IPS-18a (cell line): ENCODE data around the gene DCP1B.

ENCODE experiments used
- H3K27ac ChIP-seq: one replicate; pipeline ENCODE4 v1.5.1; 2013; ENCODE audit warnings: low read length
- H3K27me3 ChIP-seq: one replicate; pipeline ENCODE4 v1.6.1; 2013; ENCODE audit warnings: mild to moderate bottlenecking, low read length; ENCODE audit not compliant: control insufficient read depth, insufficient read depth
- H3K36me3 ChIP-seq: one replicate; pipeline ENCODE4 v1.6.1; 2013; ENCODE audit warnings: low read depth, low read length; ENCODE audit not compliant: control insufficient read depth
- H3K4me1 ChIP-seq: one replicate; pipeline ENCODE4 v1.6.1; 2013; ENCODE audit warnings: low read depth, low read length; ENCODE audit not compliant: control insufficient read depth
- H3K4me3 ChIP-seq: one replicate; pipeline ENCODE4 v1.5.1; 2013; ENCODE audit warnings: low read length
- H3K9ac ChIP-seq: one replicate; pipeline ENCODE4 v1.6.1; 2013; ENCODE audit warnings: mild to moderate bottlenecking, low read length, moderate library complexity
- H3K9me3 ChIP-seq: one replicate; pipeline ENCODE4 v1.6.1; 2013; ENCODE audit warnings: low read depth, low read length; ENCODE audit not compliant: control insufficient read depth

The DCP1B gene

GRCh38 chr12:1913377-1914113, 90.7 kb downstream of the DCP1B start:
- Histone ChIP-seq H3K27me3 (no peaks in the 10 kb centered on the region), H3K36me3 (no peaks in the 10 kb centered on the region), H3K4me1 (no peaks in the 10 kb centered on the region), H3K9ac (no peak overlapping the region), H3K4me3 (no peak overlapping the region), H3K27ac (no peak overlapping the region), H3K9me3 (no peaks in the 10 kb centered on the region)

- H3K4me1 ChIP-seq, result no peaks in the 10 kb centered on the region
- H3K4me3 ChIP-seq, result no peak overlapping the region
- no peak overlapping the region for H3K27ac ChIP-seq
- no peaks in the 10 kb centered on the region for H3K36me3 ChIP-seq
- H3K9ac ChIP-seq, result no peak overlapping the region
- no peaks in the 10 kb centered on the region for H3K27me3 ChIP-seq
- no peaks in the 10 kb centered on the region for H3K9me3 ChIP-seq
Observed at GRCh38 chr12:1912580-1913376, 91.5 kb downstream of the DCP1B start.

- Histone ChIP-seq H3K4me1 (no peaks in the 10 kb centered on the region), H3K9ac (no peak overlapping the region), H3K27me3 (no peaks in the 10 kb centered on the region), H3K9me3 (no peaks in the 10 kb centered on the region), H3K4me3 (no peak overlapping the region), H3K27ac (no peak overlapping the region), H3K36me3 (no peaks in the 10 kb centered on the region)
Observed at GRCh38 chr12:1911598-1912575, 92.4 kb downstream of the DCP1B start.

- no peak overlapping the region for H3K9ac ChIP-seq
- H3K27ac ChIP-seq, result no peak overlapping the region
- no peaks in the 10 kb centered on the region for H3K4me1 ChIP-seq
- H3K27me3 ChIP-seq, result no peaks in the 10 kb centered on the region
- no peak overlapping the region for H3K4me3 ChIP-seq
- no peaks in the 10 kb centered on the region for H3K36me3 ChIP-seq
- no peaks in the 10 kb centered on the region for H3K9me3 ChIP-seq
Observed at GRCh38 chr12:1910468-1910867, 93.8 kb downstream of the DCP1B start.

GRCh38 chr12:1908758-1909157, 95.5 kb downstream of the DCP1B start:
- Histone ChIP-seq H3K27ac (no peak overlapping the region), H3K4me3 (no peak overlapping the region), H3K9ac (no peak overlapping the region), H3K4me1 (no peaks in the 10 kb centered on the region), H3K27me3 (no peaks in the 10 kb centered on the region), H3K36me3 (no peaks in the 10 kb centered on the region), H3K9me3 (peaks cover 4% of the 10 kb centered on the region)

GRCh38 chr12:1907652-1908611, 96.3 kb downstream of the DCP1B start:
- Histone ChIP-seq H3K36me3 (no peaks in the 10 kb centered on the region), H3K9me3 (peaks cover 4% of the 10 kb centered on the region), H3K27ac (no peak overlapping the region), H3K4me1 (no peaks in the 10 kb centered on the region), H3K9ac (no peak overlapping the region), H3K27me3 (no peaks in the 10 kb centered on the region), H3K4me3 (no peak overlapping the region)

GRCh38 chr12:1906579-1906978, 97.7 kb downstream of the DCP1B start:
- H3K9me3 ChIP-seq, result peaks cover 4% of the 10 kb centered on the region
- no peak overlapping the region for H3K4me3 ChIP-seq
- no peak overlapping the region for H3K9ac ChIP-seq
- H3K27ac ChIP-seq, result no peak overlapping the region
- H3K36me3 ChIP-seq, result no peaks in the 10 kb centered on the region
- no peaks in the 10 kb centered on the region for H3K4me1 ChIP-seq
- no peaks in the 10 kb centered on the region for H3K27me3 ChIP-seq

GRCh38 chr12:1904875-1905274, 99.4 kb downstream of the DCP1B start:
- Histone ChIP-seq H3K4me3 (no peak overlapping the region), H3K27ac (no peak overlapping the region), H3K9ac (no peak overlapping the region), H3K9me3 (peaks cover 4% of the 10 kb centered on the region), H3K4me1 (no peaks in the 10 kb centered on the region), H3K36me3 (no peaks in the 10 kb centered on the region), H3K27me3 (no peaks in the 10 kb centered on the region)

- H3K9ac ChIP-seq, result no peak overlapping the region
- H3K4me3 ChIP-seq, result no peak overlapping the region
- no peaks in the 10 kb centered on the region for H3K36me3 ChIP-seq
- H3K4me1 ChIP-seq, result no peaks in the 10 kb centered on the region
- no peaks in the 10 kb centered on the region for H3K27me3 ChIP-seq
- no peaks in the 10 kb centered on the region for H3K9me3 ChIP-seq
- no peak overlapping the region for H3K27ac ChIP-seq
Observed at GRCh38 chr12:1896964-1897363, 107.3 kb downstream of the DCP1B start.
